RCC 7860 (cell line): ENCODE data around the gene PPA2.

Experiments used
- DNase-seq: peaks from one replicate; pipeline ENCODE4 v3.0.0-alpha.2; 2015; ENCODE audit warnings: low spot score
- FAIRE-seq: peaks from 2 replicates; lab custom pipeline; 2012; peaks lifted over from hg19 to GRCh38; lab: Jason Lieb, UNC

The PPA2 gene

GRCh38 chr4:105329081-105329480, 144.8 kb downstream of the PPA2 start:
- FAIRE-seq = no peak
- no peak for DNase-seq

- DNase-seq = no peak
- FAIRE-seq = no peak
Measured at GRCh38 chr4:105327956-105328355, 145.9 kb downstream of the PPA2 start.

- FAIRE-seq (no peak), DNase-seq (no peak)
Measured at GRCh38 chr4:105327222-105327621, 146.6 kb downstream of the PPA2 start.
